GM12874 (cell line): ENCODE measurements around the gene DBX2.

Experiments
- CTCF ChIP-seq: IDR thresholded peaks from 2 replicates; pipeline ENCODE4 v1.5.1; 2011; ENCODE audit warnings: low read depth, mild to moderate bottlenecking, control low read depth, low read length, moderate library complexity; ENCODE audit not compliant: insufficient read depth

Gene DBX2

GRCh38 chr12:45075587-45076282, 24.8 kb upstream of the DBX2 start:
- TF ChIP-seq CTCF, result no peak

- TF ChIP-seq CTCF, result no peak
Measured at GRCh38 chr12:45065125-45065626, 14.3 kb upstream of the DBX2 start.

GRCh38 chr12:45060976-45061375, 10.1 kb upstream of the DBX2 start:
- no peak for TF ChIP-seq CTCF

GRCh38 chr12:45051572-45052125, 750 bp upstream of the DBX2 start:
- TF ChIP-seq CTCF, result no peak

- no peak for TF ChIP-seq CTCF
Measured at GRCh38 chr12:45049912-45050750, 768 bp downstream of the DBX2 start.

- no peak for TF ChIP-seq CTCF
Measured at GRCh38 chr12:45042599-45042998, 8.3 kb downstream of the DBX2 start.

GRCh38 chr12:45040977-45041376, 9.9 kb downstream of the DBX2 start:
- TF ChIP-seq CTCF, result no peak
